ENCODE results near the gene DYNLRB2.

The DYNLRB2 gene

DNA sequence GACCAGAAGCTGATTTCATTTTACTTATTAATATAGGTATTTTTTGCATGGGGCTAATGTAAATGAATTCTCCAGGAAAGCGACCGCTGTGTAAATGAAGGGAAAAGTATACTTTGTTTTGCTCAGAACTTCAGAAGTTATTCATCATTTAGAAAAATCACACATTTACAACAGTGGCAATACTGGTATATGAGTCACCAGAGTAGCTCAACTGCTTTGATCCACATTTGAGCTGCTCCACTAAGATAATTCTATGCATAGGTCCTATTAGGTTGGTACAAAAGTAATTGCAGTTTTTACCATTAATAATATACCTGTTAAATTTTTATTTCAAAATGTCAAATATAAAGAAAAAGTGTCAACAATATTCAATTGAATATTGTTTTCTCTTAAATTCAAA is 22.9 kb upstream of the DYNLRB2 start:
- Histone ChIP-seq H3K9me3 (ENCODE audit: control insufficient read depth, low read length) (no peaks in the 10 kb centered on the region), H3K4me1 (no peaks in the 10 kb centered on the region), H3K4me3 (ENCODE audit: low read depth, low read length) (no peak overlapping the region), H3K27me3 (ENCODE audit: control insufficient read depth, insufficient read depth, low read length) (no peaks in the 10 kb centered on the region), H3K36me3 (ENCODE audit: control insufficient read depth, insufficient read depth, low read length) (no peaks in the 10 kb centered on the region), H3K4me2 (ENCODE audit: low read length) (no peak overlapping the region), H3K9ac (no peak overlapping the region), H3K79me2 (no peaks in the 10 kb centered on the region), H2AFZ (no peak overlapping the region), H3K27ac (no peak overlapping the region)
- TF ChIP-seq, protein P1, sequence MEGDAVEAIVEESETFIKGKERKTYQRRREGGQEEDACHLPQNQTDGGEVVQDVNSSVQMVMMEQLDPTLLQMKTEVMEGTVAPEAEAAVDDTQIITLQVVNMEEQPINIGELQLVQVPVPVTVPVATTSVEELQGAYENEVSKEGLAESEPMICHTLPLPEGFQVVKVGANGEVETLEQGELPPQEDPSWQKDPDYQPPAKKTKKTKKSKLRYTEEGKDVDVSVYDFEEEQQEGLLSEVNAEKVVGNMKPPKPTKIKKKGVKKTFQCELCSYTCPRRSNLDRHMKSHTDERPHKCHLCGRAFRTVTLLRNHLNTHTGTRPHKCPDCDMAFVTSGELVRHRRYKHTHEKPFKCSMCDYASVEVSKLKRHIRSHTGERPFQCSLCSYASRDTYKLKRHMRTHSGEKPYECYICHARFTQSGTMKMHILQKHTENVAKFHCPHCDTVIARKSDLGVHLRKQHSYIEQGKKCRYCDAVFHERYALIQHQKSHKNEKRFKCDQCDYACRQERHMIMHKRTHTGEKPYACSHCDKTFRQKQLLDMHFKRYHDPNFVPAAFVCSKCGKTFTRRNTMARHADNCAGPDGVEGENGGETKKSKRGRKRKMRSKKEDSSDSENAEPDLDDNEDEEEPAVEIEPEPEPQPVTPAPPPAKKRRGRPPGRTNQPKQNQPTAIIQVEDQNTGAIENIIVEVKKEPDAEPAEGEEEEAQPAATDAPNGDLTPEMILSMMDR (IDR thresholded peaks at IDR 0.05), result no peak

DNA sequence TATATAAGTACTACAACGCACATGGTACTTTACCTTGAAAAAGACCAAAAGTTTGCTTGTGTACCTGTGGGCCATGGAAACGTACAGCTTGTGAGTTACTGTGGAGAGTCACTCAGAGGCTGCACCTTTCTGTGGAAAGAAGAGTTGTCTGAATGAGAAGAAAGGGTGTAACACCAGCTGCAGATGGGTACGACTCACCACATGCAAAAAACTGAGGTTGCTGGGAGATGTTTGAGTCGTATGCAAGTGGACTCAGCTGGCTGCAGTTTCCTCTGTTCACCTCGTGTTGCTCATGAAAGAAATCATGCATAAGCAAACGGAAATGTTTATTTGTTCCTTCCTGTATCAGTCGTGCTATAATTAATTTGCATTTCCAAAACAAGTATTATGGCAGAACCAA is 22.4 kb upstream of the DYNLRB2 start:
- no peak overlapping the region for H3K9ac ChIP-seq
- H3K27me3 ChIP-seq (ENCODE audit: control insufficient read depth, insufficient read depth, low read length), result no peaks in the 10 kb centered on the region
- no peaks in the 10 kb centered on the region for H3K9me3 ChIP-seq (ENCODE audit: control insufficient read depth, low read length)
- H2AFZ ChIP-seq, result no peak overlapping the region
- TF ChIP-seq, protein P1 (IDR thresholded peaks at IDR 0.05), result no peak
- H3K27ac ChIP-seq, result no peak overlapping the region
- H3K4me2 ChIP-seq (ENCODE audit: low read length), result no peak overlapping the region
- H3K36me3 ChIP-seq (ENCODE audit: control insufficient read depth, insufficient read depth, low read length), result no peaks in the 10 kb centered on the region
- H3K4me3 ChIP-seq (ENCODE audit: low read depth, low read length), result no peak overlapping the region
- H3K4me1 ChIP-seq, result no peaks in the 10 kb centered on the region
- H3K79me2 ChIP-seq, result no peaks in the 10 kb centered on the region

DNA sequence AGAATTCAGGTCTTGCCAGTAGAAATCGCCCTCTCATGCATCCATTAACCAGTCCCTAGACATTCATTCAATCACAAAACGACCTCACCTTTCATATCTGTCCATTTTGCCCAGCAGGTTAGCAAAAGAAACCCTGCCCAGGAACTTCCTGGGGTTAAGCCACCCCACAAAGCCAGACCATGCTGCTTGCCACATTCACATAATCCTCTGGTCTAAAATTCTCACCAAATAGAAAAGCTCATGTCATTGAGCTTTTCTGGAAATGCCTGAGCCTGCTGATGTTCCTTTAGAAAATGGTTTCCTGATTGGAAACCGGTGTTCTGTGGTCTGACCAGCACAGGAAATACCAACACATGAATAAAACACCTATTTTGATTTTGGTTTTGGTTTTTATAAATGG is 21.6 kb upstream of the DYNLRB2 start:
- TF ChIP-seq, protein P1 (IDR thresholded peaks at IDR 0.05), result no peak
- no peak overlapping the region for H3K27ac ChIP-seq
- H3K9me3 ChIP-seq (ENCODE audit: control insufficient read depth, low read length), result no peaks in the 10 kb centered on the region
- no peaks in the 10 kb centered on the region for H3K27me3 ChIP-seq (ENCODE audit: control insufficient read depth, insufficient read depth, low read length)
- H3K4me1 ChIP-seq, result no peaks in the 10 kb centered on the region
- H2AFZ ChIP-seq, result no peak overlapping the region
- H3K9ac ChIP-seq, result no peak overlapping the region
- H3K36me3 ChIP-seq (ENCODE audit: control insufficient read depth, insufficient read depth, low read length), result no peaks in the 10 kb centered on the region
- no peak overlapping the region for H3K4me2 ChIP-seq (ENCODE audit: low read length)
- no peak overlapping the region for H3K4me3 ChIP-seq (ENCODE audit: low read depth, low read length)
- H3K79me2 ChIP-seq, result no peaks in the 10 kb centered on the region

DNA sequence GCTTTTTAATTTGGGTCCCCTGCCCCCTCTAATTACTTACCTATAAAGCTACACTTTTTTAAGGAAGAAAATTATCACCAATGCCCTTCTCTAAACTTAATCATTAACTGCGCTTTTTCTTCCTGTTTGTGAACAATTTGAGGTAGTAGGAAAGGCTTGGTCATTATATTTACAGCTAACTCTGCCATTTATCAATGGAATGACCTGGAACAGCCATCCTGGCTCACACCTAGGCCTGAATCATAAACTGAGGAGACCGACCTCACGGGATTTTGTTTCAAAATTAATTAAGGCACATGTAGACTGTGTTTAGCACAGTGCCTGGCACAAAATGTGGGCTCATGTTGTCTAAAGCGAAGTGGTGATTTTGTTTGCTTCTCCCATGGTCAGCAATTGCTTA is 15.4 kb upstream of the DYNLRB2 start:
- Histone ChIP-seq H3K9ac (no peak overlapping the region), H3K27me3 (ENCODE audit: control insufficient read depth, insufficient read depth, low read length) (no peaks in the 10 kb centered on the region), H3K9me3 (ENCODE audit: control insufficient read depth, low read length) (no peaks in the 10 kb centered on the region), H3K27ac (no peak overlapping the region), H3K4me1 (no peaks in the 10 kb centered on the region), H3K36me3 (ENCODE audit: control insufficient read depth, insufficient read depth, low read length) (no peaks in the 10 kb centered on the region), H2AFZ (no peak overlapping the region), H3K79me2 (no peaks in the 10 kb centered on the region), H3K4me2 (ENCODE audit: low read length) (no peak overlapping the region), H3K4me3 (ENCODE audit: low read depth, low read length) (no peak overlapping the region)
- TF ChIP-seq, protein P1 (IDR thresholded peaks at IDR 0.05), result no peak

DNA sequence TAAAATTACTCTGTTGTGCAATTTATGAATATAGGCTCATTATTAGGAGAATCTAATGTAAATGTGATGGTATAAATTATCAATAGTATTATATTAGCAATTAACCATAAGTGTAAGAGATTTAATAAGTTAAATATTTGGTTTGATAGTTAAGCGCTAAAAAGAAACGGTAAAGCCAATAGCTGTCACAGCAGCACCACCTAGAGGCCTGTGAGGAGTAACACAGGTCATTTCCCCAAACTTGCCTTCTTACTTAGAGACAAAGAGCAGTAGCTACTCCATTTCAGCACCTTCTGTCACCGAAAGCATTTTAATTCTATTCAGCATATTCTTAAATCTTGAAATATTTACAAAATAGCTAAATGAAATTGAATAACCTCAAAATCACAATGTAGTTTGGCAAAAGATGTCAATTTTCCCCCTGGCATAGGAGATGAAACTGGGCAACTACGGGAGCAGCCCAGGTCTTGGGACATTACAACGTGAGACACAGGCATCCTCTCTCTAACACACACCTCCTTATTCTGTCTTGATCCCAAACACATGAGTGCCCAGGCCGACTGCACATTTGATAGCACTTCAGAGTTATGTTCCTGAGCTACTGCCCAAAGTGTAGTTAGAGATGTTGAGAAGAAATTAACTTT is 14.3 kb upstream of the DYNLRB2 start:
- Histone ChIP-seq H3K79me2 (no peaks in the 10 kb centered on the region), H3K27me3 (ENCODE audit: control insufficient read depth, insufficient read depth, low read length) (no peaks in the 10 kb centered on the region), H3K36me3 (ENCODE audit: control insufficient read depth, insufficient read depth, low read length) (no peaks in the 10 kb centered on the region), H3K4me2 (ENCODE audit: low read length) (no peak overlapping the region), H2AFZ (no peak overlapping the region), H3K9ac (no peak overlapping the region), H3K9me3 (ENCODE audit: control insufficient read depth, low read length) (no peaks in the 10 kb centered on the region), H3K27ac (no peak overlapping the region), H3K4me1 (no peaks in the 10 kb centered on the region), H3K4me3 (ENCODE audit: low read depth, low read length) (no peak overlapping the region)
- TF ChIP-seq, protein P1 (IDR thresholded peaks at IDR 0.05), result peak; percentile 84

Data from parathyroid adenoma (tissue), 2 donors.